Measurements from ENCODE around the gene CLEC19A.

The CLEC19A gene

GRCh38 chr16:19264123-19264673 is 21.3 kb upstream of the CLEC19A start:
- Histone ChIP-seq H3K4me2 (ENCODE audit: low read length) (no peak overlapping the region), H3K4me1 (ENCODE audit: control insufficient read depth, low read length) (no peaks in the 10 kb centered on the region), H3K9me3 (ENCODE audit: control insufficient read depth, insufficient read depth, low read length) (peaks cover 6% of the 10 kb centered on the region; the same call in 1 of the 2 replicates), H4K20me1 (ENCODE audit: control insufficient read depth, insufficient read depth, low read depth, low read length) (no peaks in the 10 kb centered on the region), H3K4me3 (ENCODE audit: low read length) (no peak overlapping the region), H3K27me3 (ENCODE audit: control insufficient read depth, low read length) (no peaks in the 10 kb centered on the region), H3F3A (ENCODE audit: control insufficient read depth, insufficient read depth) (no peaks in the 10 kb centered on the region), H3K36me3 (ENCODE audit: control insufficient read depth, low read length) (no peaks in the 10 kb centered on the region), H3K27ac (ENCODE audit: low read depth, low read length) (no peak overlapping the region), H3K9me2 (replicated peaks; ENCODE audit: control insufficient read depth, low read length) (no peaks in the 10 kb centered on the region), H3K79me2 (ENCODE audit: control insufficient read depth, low read length) (no peaks in the 10 kb centered on the region)
- TF ChIP-seq EZH2phosphoT487 (IDR thresholded peaks at IDR 0.05; ENCODE audit: borderline replicate concordance, low read length) (no peak), CTCF (IDR thresholded peaks at IDR 0.05; ENCODE audit: low read depth, low read length, poor library complexity, severe bottlenecking) (no peak)

- H3K27ac ChIP-seq (ENCODE audit: low read depth, low read length), result no peak overlapping the region
- no peaks in the 10 kb centered on the region for H3K9me2 ChIP-seq (replicated peaks; ENCODE audit: control insufficient read depth, low read length)
- H3K79me2 ChIP-seq (ENCODE audit: control insufficient read depth, low read length), result no peaks in the 10 kb centered on the region
- no peak overlapping the region for H3K4me2 ChIP-seq (ENCODE audit: low read length)
- peaks cover 10% of the 10 kb centered on the region; the same call in 1 of the 2 replicates for H3K9me3 ChIP-seq (ENCODE audit: control insufficient read depth, insufficient read depth, low read length)
- no peaks in the 10 kb centered on the region for H3K4me1 ChIP-seq (ENCODE audit: control insufficient read depth, low read length)
- no peaks in the 10 kb centered on the region for H4K20me1 ChIP-seq (ENCODE audit: control insufficient read depth, insufficient read depth, low read depth, low read length)
- no peak overlapping the region for H3K4me3 ChIP-seq (ENCODE audit: low read length)
- no peaks in the 10 kb centered on the region for H3K36me3 ChIP-seq (ENCODE audit: control insufficient read depth, low read length)
- H3F3A ChIP-seq (ENCODE audit: control insufficient read depth, insufficient read depth), result no peaks in the 10 kb centered on the region
- TF ChIP-seq EZH2phosphoT487 (IDR thresholded peaks at IDR 0.05; ENCODE audit: borderline replicate concordance, low read length) (no peak), CTCF (IDR thresholded peaks at IDR 0.05; ENCODE audit: low read depth, low read length, poor library complexity, severe bottlenecking) (no peak)
- no peaks in the 10 kb centered on the region for H3K27me3 ChIP-seq (ENCODE audit: control insufficient read depth, low read length)
Measured at GRCh38 chr16:19265380-19265930, 20.1 kb upstream of the CLEC19A start.

- Histone ChIP-seq H4K20me1 (ENCODE audit: control insufficient read depth, insufficient read depth, low read depth, low read length) (no peaks in the 10 kb centered on the region), H3K9me3 (ENCODE audit: control insufficient read depth, insufficient read depth, low read length) (peaks cover 10% of the 10 kb centered on the region; the same call in 1 of the 2 replicates), H3K9me2 (replicated peaks; ENCODE audit: control insufficient read depth, low read length) (no peaks in the 10 kb centered on the region), H3K36me3 (ENCODE audit: control insufficient read depth, low read length) (no peaks in the 10 kb centered on the region), H3K79me2 (ENCODE audit: control insufficient read depth, low read length) (no peaks in the 10 kb centered on the region), H3K4me3 (ENCODE audit: low read length) (no peak overlapping the region), H3K27me3 (ENCODE audit: control insufficient read depth, low read length) (no peaks in the 10 kb centered on the region), H3K27ac (ENCODE audit: low read depth, low read length) (no peak overlapping the region), H3F3A (ENCODE audit: control insufficient read depth, insufficient read depth) (no peaks in the 10 kb centered on the region), H3K4me1 (ENCODE audit: control insufficient read depth, low read length) (no peaks in the 10 kb centered on the region), H3K4me2 (ENCODE audit: low read length) (no peak overlapping the region)
- TF ChIP-seq EZH2phosphoT487 (IDR thresholded peaks at IDR 0.05; ENCODE audit: borderline replicate concordance, low read length), result no peak
- no peak for TF ChIP-seq CTCF (IDR thresholded peaks at IDR 0.05; ENCODE audit: low read depth, low read length, poor library complexity, severe bottlenecking)
Measured at GRCh38 chr16:19266774-19267173, 18.8 kb upstream of the CLEC19A start.
